Measurements from ENCODE around the gene RNF146. TPM values are rescaled to one million over a fixed set of nuclear protein-coding genes. Genes with fewer than 3 reads are reported as not detected.
A peak's percentile ranks its signal among the peaks of the same experiment; 100 is the strongest.
"Not testable (repeated sequence)": the region's sequence is repeated elsewhere in the genome, so short reads cannot be mapped to it uniquely, and the experiment has no call there.

Gene RNF146
- 10 to 100 TPM; 24.8 to 25.4 TPM for total RNA-seq

- Mint-ChIP-seq H3K27ac (peak within 1 kb of the TSS; percentile 99), H3K4me1 (peaks cover 21% of the 10 kb centered on the region), H3K4me3 (peak within 1 kb of the TSS; percentile 96), H3K9me3 (no peaks in the 10 kb centered on the region), H3K27me3 (peaks cover 14% of the 10 kb centered on the region), H3K36me3 (peaks cover 7% of the 10 kb centered on the region)
- ATAC-seq (ENCODE audit: low read depth) (peak; percentile 78), DNase-seq (peak; percentile 85)
- POLR2A ChIA-PET: interaction anchor here (0.9 to 2.0 kb wide), 7 partner anchors 9 to 1247 kb away, joined by 3 to 6 read pairs (median 4); partner anchors contain the start of gene ECHDC1
These were observed at the start of gene RNF146 for GRCh38 chr6:127266178-127266891. Gene RNF146, plus strand, starts transcription at chr6:127266864. Its CDS starts 13,475 bp downstream, at chr6:127280339.

GRCh38 chr6:127219869-127220268 is 46.8 kb upstream of the RNF146 start:
- no peak overlapping the region for H3K4me3 Mint-ChIP-seq
- peaks cover 12% of the 10 kb centered on the region for H3K27me3 Mint-ChIP-seq
- H3K36me3 Mint-ChIP-seq: no peaks in the 10 kb centered on the region
- no peaks in the 10 kb centered on the region for H3K9me3 Mint-ChIP-seq
- H3K27ac Mint-ChIP-seq: no peak overlapping the region
- POLR2A ChIA-PET: no interaction called here
- ATAC-seq (ENCODE audit: low read depth) (no peak), DNase-seq (no peak)
- H3K4me1 Mint-ChIP-seq: no peaks in the 10 kb centered on the region

GRCh38 chr6:127221201-127221600 is 45.5 kb upstream of the RNF146 start:
- DNase-seq (no peak), ATAC-seq (ENCODE audit: low read depth) (no peak)
- no peak overlapping the region for H3K27ac Mint-ChIP-seq
- H3K36me3 Mint-ChIP-seq: no peaks in the 10 kb centered on the region
- H3K27me3 Mint-ChIP-seq: peaks cover 6% of the 10 kb centered on the region
- H3K9me3 Mint-ChIP-seq: no peaks in the 10 kb centered on the region
- H3K4me3 Mint-ChIP-seq: no peak overlapping the region
- H3K4me1 Mint-ChIP-seq: no peaks in the 10 kb centered on the region
- POLR2A ChIA-PET: no interaction called here

GRCh38 chr6:127222418-127222817 is 44.2 kb upstream of the RNF146 start:
- Mint-ChIP-seq H3K27ac (no peak overlapping the region), H3K4me3 (no peak overlapping the region), H3K4me1 (no peaks in the 10 kb centered on the region), H3K9me3 (no peaks in the 10 kb centered on the region), H3K27me3 (peaks cover 4% of the 10 kb centered on the region), H3K36me3 (no peaks in the 10 kb centered on the region)
- ATAC-seq (ENCODE audit: low read depth) (no peak), DNase-seq (no peak)
- POLR2A ChIA-PET: no interaction called here

GRCh38 chr6:127225497-127225896 is 41.2 kb upstream of the RNF146 start:
- no peaks in the 10 kb centered on the region for H3K36me3 Mint-ChIP-seq
- H3K27ac Mint-ChIP-seq: no peak overlapping the region
- ATAC-seq (ENCODE audit: low read depth): no peak
- peaks cover 4% of the 10 kb centered on the region for H3K9me3 Mint-ChIP-seq
- no peak for DNase-seq
- H3K4me1 Mint-ChIP-seq: no peaks in the 10 kb centered on the region
- POLR2A ChIA-PET: no interaction called here
- no peak overlapping the region for H3K4me3 Mint-ChIP-seq
- peaks cover 4% of the 10 kb centered on the region for H3K27me3 Mint-ChIP-seq

- DNase-seq; H3K27ac Mint-ChIP-seq; POLR2A ChIA-PET; ATAC-seq (ENCODE audit: low read depth); H3K36me3 Mint-ChIP-seq; H3K4me3 Mint-ChIP-seq; H3K9me3 Mint-ChIP-seq; H3K4me1 Mint-ChIP-seq; H3K27me3 Mint-ChIP-seq: not testable (repeated sequence)
These were observed 32.8 kb upstream of the RNF146 start for GRCh38 chr6:127233819-127234218.

- Mint-ChIP-seq H3K27me3 (no peaks in the 10 kb centered on the region), H3K27ac (no peak overlapping the region), H3K4me1 (no peaks in the 10 kb centered on the region), H3K4me3 (no peak overlapping the region), H3K9me3 (no peaks in the 10 kb centered on the region), H3K36me3 (no peaks in the 10 kb centered on the region)
- DNase-seq (no peak), ATAC-seq (ENCODE audit: low read depth) (no peak)
- POLR2A ChIA-PET: no interaction called here
These were observed 23.2 kb upstream of the RNF146 start for GRCh38 chr6:127243501-127243900.

GRCh38 chr6:127247114-127248096 is 19.3 kb upstream of the RNF146 start:
- POLR2A ChIA-PET: no interaction called here
- Mint-ChIP-seq H3K27ac (no peak overlapping the region), H3K36me3 (no peaks in the 10 kb centered on the region), H3K9me3 (no peaks in the 10 kb centered on the region), H3K4me3 (no peak overlapping the region), H3K4me1 (no peaks in the 10 kb centered on the region), H3K27me3 (peaks cover 4% of the 10 kb centered on the region)
- DNase-seq: no peak
- ATAC-seq (ENCODE audit: low read depth): no peak

- ATAC-seq (ENCODE audit: low read depth) (no peak), DNase-seq (no peak)
- H3K9me3 Mint-ChIP-seq: no peaks in the 10 kb centered on the region
- H3K27ac Mint-ChIP-seq: no peak overlapping the region
- POLR2A ChIA-PET: no interaction called here
- no peaks in the 10 kb centered on the region for H3K4me1 Mint-ChIP-seq
- peaks cover 4% of the 10 kb centered on the region for H3K27me3 Mint-ChIP-seq
- H3K4me3 Mint-ChIP-seq: no peak overlapping the region
- no peaks in the 10 kb centered on the region for H3K36me3 Mint-ChIP-seq
These were observed 17.0 kb upstream of the RNF146 start for GRCh38 chr6:127249621-127250020.

GRCh38 chr6:127255286-127255685 is 11.4 kb upstream of the RNF146 start:
- Mint-ChIP-seq H3K27ac (no peak overlapping the region), H3K4me3 (no peak overlapping the region), H3K27me3 (peaks cover 10% of the 10 kb centered on the region), H3K9me3 (no peaks in the 10 kb centered on the region), H3K36me3 (no peaks in the 10 kb centered on the region), H3K4me1 (no peaks in the 10 kb centered on the region)
- POLR2A ChIA-PET: no interaction called here
- DNase-seq: no peak
- no peak for ATAC-seq (ENCODE audit: low read depth)

GRCh38 chr6:127262896-127263295 is 3.8 kb upstream of the RNF146 start:
- no peak overlapping the region for H3K27ac Mint-ChIP-seq
- peaks cover 11% of the 10 kb centered on the region for H3K4me1 Mint-ChIP-seq
- no peak for DNase-seq
- no peaks in the 10 kb centered on the region for H3K36me3 Mint-ChIP-seq
- no peak for ATAC-seq (ENCODE audit: low read depth)
- H3K4me3 Mint-ChIP-seq: no peak overlapping the region
- no peaks in the 10 kb centered on the region for H3K9me3 Mint-ChIP-seq
- H3K27me3 Mint-ChIP-seq: peaks cover 20% of the 10 kb centered on the region
- POLR2A ChIA-PET: no interaction called here

- POLR2A ChIA-PET: no interaction called here
- Mint-ChIP-seq H3K9me3 (no peaks in the 10 kb centered on the region), H3K27ac (no peak overlapping the region), H3K4me3 (no peak overlapping the region), H3K36me3 (no peaks in the 10 kb centered on the region), H3K4me1 (peaks cover 14% of the 10 kb centered on the region), H3K27me3 (peaks cover 20% of the 10 kb centered on the region)
- ATAC-seq (ENCODE audit: low read depth) (no peak), DNase-seq (no peak)
These were observed 3.2 kb upstream of the RNF146 start for GRCh38 chr6:127263481-127263880.

GRCh38 chr6:127266892-127267645 is 405 bp downstream of the RNF146 start:
- POLR2A ChIA-PET: interaction anchor here (0.9 to 2.0 kb wide), 7 partner anchors 8 to 1247 kb away, joined by 3 to 6 read pairs (median 4); partner anchors contain the start of gene ECHDC1
- Mint-ChIP-seq H3K27me3 (peaks cover 14% of the 10 kb centered on the region), H3K27ac (peak overlapping the region; percentile 99), H3K4me3 (peak overlapping the region; percentile 96), H3K9me3 (no peaks in the 10 kb centered on the region), H3K36me3 (peaks cover 11% of the 10 kb centered on the region), H3K4me1 (peaks cover 21% of the 10 kb centered on the region)
- DNase-seq (peak; percentile 74), ATAC-seq (ENCODE audit: low read depth) (peak; percentile 73)
